GM23338 (cell line): ENCODE data around the gene ACOX3. TPM values are rescaled to one million over a fixed set of nuclear protein-coding genes. Genes with fewer than 3 reads are reported as not detected.

Experiments
- ATAC-seq: fragments of 200-7000 bp; cut with Tn5 transposase; 3 replicates; pipeline ENCODE4 v1.9.1; 2020
- DNase-seq: peaks from one replicate; pipeline ENCODE4 v3.0.0-alpha.2; 2015; ENCODE audit warnings: low spot score
- H2AFZ ChIP-seq: fragments of 200-600 bp; sonication (generic); 2 replicates; pipeline ENCODE4 v1.8.0; 2016; ENCODE audit warnings: antibody characterized with exemption, mild to moderate bottlenecking, moderate library complexity
- H3F3A ChIP-seq: fragments of 200-600 bp; sonication (generic); replicated peaks from 2 replicates; pipeline ENCODE4 v1.8.0; 2017; ENCODE audit warnings: antibody characterized with exemption, mixed run types, low read depth
- H3K27ac ChIP-seq: fragments of 200-600 bp; sonication (generic); 2 replicates; pipeline ENCODE4 v1.6.1; 2016; ENCODE audit warnings: low read depth
- H3K27me3 ChIP-seq: fragments of 200-600 bp; sonication (generic); 2 replicates; pipeline ENCODE4 v1.8.0; 2016; ENCODE audit warnings: mild to moderate bottlenecking, mixed run types, moderate library complexity; ENCODE audit not compliant: insufficient read depth
- H3K36me3 ChIP-seq: fragments of 200-600 bp; sonication (generic); 2 replicates; pipeline ENCODE4 v1.8.0; 2016; ENCODE audit warnings: mild to moderate bottlenecking; ENCODE audit not compliant: insufficient read depth
- H3K4me1 ChIP-seq: fragments of 200-600 bp; sonication (generic); 2 replicates; pipeline ENCODE4 v1.8.0; 2016; ENCODE audit warnings: mild to moderate bottlenecking, moderate library complexity; ENCODE audit not compliant: insufficient read depth
- H3K4me2 ChIP-seq: fragments of 200-600 bp; sonication (generic); 2 replicates; pipeline ENCODE4 v1.7.1; 2017; ENCODE audit warnings: mixed run types
- H3K4me3 ChIP-seq: fragments of 200-600 bp; sonication (generic); 2 replicates; pipeline ENCODE4 v1.6.1; 2016; ENCODE audit warnings: mixed run types
- H3K79me2 ChIP-seq: fragments of 200-600 bp; sonication (generic); replicated peaks from 2 replicates; pipeline ENCODE4 v1.8.0; 2017; ENCODE audit warnings: mild to moderate bottlenecking; ENCODE audit not compliant: insufficient read depth
- H3K9me2 ChIP-seq: fragments of 200-600 bp; sonication (generic); 2 replicates; pipeline ENCODE4 v1.8.0; 2017; ENCODE audit not compliant: insufficient read depth
- H4K20me1 ChIP-seq: fragments of 200-600 bp; sonication (generic); replicated peaks from 2 replicates; pipeline ENCODE4 v1.8.0; 2017; ENCODE audit warnings: mild to moderate bottlenecking; ENCODE audit not compliant: insufficient read depth
- H3K27ac Mint-ChIP-seq: 2 replicates; pipeline ENCODE4 v1.8.0; 2020; ENCODE audit warnings: inconsistent platforms, mild to moderate bottlenecking, moderate library complexity, mixed read lengths
- H3K27me3 Mint-ChIP-seq: 3 replicates; pipeline ENCODE4 v1.8.0; 2022; ENCODE audit warnings: low read depth, mild to moderate bottlenecking, moderate library complexity, mixed read lengths, inconsistent platforms; ENCODE audit not compliant: insufficient read depth, poor library complexity
- H3K36me3 Mint-ChIP-seq: 3 replicates; pipeline ENCODE4 v1.8.0; 2021; ENCODE audit warnings: low read depth, mild to moderate bottlenecking, inconsistent platforms, moderate library complexity, mixed read lengths
- H3K4me1 Mint-ChIP-seq: 3 replicates; pipeline ENCODE4 v1.8.0; 2020; ENCODE audit warnings: mild to moderate bottlenecking, inconsistent platforms, mixed read lengths
- H3K4me3 Mint-ChIP-seq: 3 replicates; pipeline ENCODE4 v1.8.0; 2021; ENCODE audit warnings: moderate library complexity, mild to moderate bottlenecking, inconsistent platforms, mixed read lengths
- H3K9me3 Mint-ChIP-seq: 3 replicates; pipeline ENCODE4 v1.8.0; 2020; ENCODE audit warnings: moderate library complexity, mild to moderate bottlenecking, inconsistent platforms, mixed read lengths
- CREB1 ChIP-seq: fragments of 250-450 bp; sonication (Bioruptor Pico); IDR thresholded peaks from 2 replicates; pipeline ENCODE4 v1.5.0; 2020; ENCODE audit warnings: low read depth, mild to moderate bottlenecking, moderate library complexity
- ETS1 ChIP-seq: IDR thresholded peaks from 2 replicates; pipeline ENCODE4 v1.6.1; 2016; ENCODE audit warnings: antibody characterized with exemption
- EZH2 ChIP-seq: fragments of 200-600 bp; sonication (generic); IDR thresholded peaks from one replicate; pipeline ENCODE4 v1.8.0; 2017; ENCODE audit warnings: antibody characterized with exemption, mild to moderate bottlenecking, low read depth; ENCODE audit not compliant: unreplicated experiment
- JUNB ChIP-seq: IDR thresholded peaks from one replicate; pipeline ENCODE4 v1.6.1; 2016; ENCODE audit warnings: antibody characterized with exemption; ENCODE audit not compliant: unreplicated experiment
- STAT1 ChIP-seq: IDR thresholded peaks from one replicate; pipeline ENCODE4 v1.6.1; 2016; ENCODE audit warnings: antibody characterized with exemption; ENCODE audit not compliant: unreplicated experiment
- ZNF114 ChIP-seq: fragments of 250-450 bp; sonication (Bioruptor Pico); IDR thresholded peaks from 2 replicates; pipeline ENCODE4 v1.5.0; 2020; ENCODE audit warnings: mild to moderate bottlenecking, moderate library complexity
- ZNF331 ChIP-seq: fragments of 250-450 bp; sonication (Bioruptor Pico); IDR thresholded peaks from 2 replicates; pipeline ENCODE4 v1.5.0; 2020; ENCODE audit warnings: low read depth, mild to moderate bottlenecking, moderate library complexity
- polyA plus RNA-seq: library from polyadenylated mRNA; unstranded; fragments of >200 nt; fragmentation: Nextera tagmentation; extraction: Ambion mirVana; gene quantifications from 2 replicates; pipeline ENCODE4 v1.2.1, GENCODE V29; 2016
- total RNA-seq: library from RNA; depleted of rRNA; stranded (reverse); fragments of >200 nt; shearing (Covaris generic); gene quantifications from 2 replicates; pipeline ENCODE4 v1.2.3, GENCODE V29; 2014
- TF ChIP-seq, protein P1 (sequence below), 2 experiments: fragments of 200-600 bp in 1 of 2; sonication (generic) in 1 of 2; conservative IDR thresholded peaks; 2 replicates each; pipeline versions ENCODE4 v1.5.1 to v1.6.1; 2016 to 2017; ENCODE audit warnings: antibody characterized with exemption in 2 of 2, low read depth in 2 of 2, mild to moderate bottlenecking in 2 of 2, moderate library complexity in 1 of 2
- TF ChIP-seq, protein P2 (sequence below): IDR thresholded peaks from one replicate; pipeline ENCODE4 v1.6.1; 2018; ENCODE audit warnings: antibody characterized with exemption; ENCODE audit not compliant: unreplicated experiment
- TF ChIP-seq, protein P3 (sequence below): fragments of 250-450 bp; sonication (Bioruptor Pico); IDR thresholded peaks from 2 replicates; pipeline ENCODE4 v1.5.0; 2020; ENCODE audit warnings: mild to moderate bottlenecking, moderate library complexity

ACOX3 gene
- total and polyA plus RNA-seq, 2 experiments from 2014 or later: 6.4 to 17.2 TPM

- Mint-ChIP-seq H3K27ac (peak overlapping the region; percentile 45), H3K4me3 (no peak overlapping the region), H3K27me3 (peaks cover 18% of the 10 kb centered on the region), H3K9me3 (no peaks in the 10 kb centered on the region), H3K4me1 (peaks cover 14% of the 10 kb centered on the region), H3K36me3 (no peaks in the 10 kb centered on the region; the same call in 2 of the 3 replicates)
- no peak overlapping the region for H3K27ac ChIP-seq
- ATAC-seq (peak; percentile 23), DNase-seq (no peak)
- no peak overlapping the region for H2AFZ ChIP-seq
- no peaks in the 10 kb centered on the region for H4K20me1 ChIP-seq
- H3K27me3 ChIP-seq: no peaks in the 10 kb centered on the region
- H3K79me2 ChIP-seq: no peaks in the 10 kb centered on the region
- no peaks in the 10 kb centered on the region for H3K36me3 ChIP-seq
- H3K4me1 ChIP-seq: no peaks in the 10 kb centered on the region
- H3K4me3 ChIP-seq: no peak overlapping the region
- TF ChIP-seq, protein P1, sequence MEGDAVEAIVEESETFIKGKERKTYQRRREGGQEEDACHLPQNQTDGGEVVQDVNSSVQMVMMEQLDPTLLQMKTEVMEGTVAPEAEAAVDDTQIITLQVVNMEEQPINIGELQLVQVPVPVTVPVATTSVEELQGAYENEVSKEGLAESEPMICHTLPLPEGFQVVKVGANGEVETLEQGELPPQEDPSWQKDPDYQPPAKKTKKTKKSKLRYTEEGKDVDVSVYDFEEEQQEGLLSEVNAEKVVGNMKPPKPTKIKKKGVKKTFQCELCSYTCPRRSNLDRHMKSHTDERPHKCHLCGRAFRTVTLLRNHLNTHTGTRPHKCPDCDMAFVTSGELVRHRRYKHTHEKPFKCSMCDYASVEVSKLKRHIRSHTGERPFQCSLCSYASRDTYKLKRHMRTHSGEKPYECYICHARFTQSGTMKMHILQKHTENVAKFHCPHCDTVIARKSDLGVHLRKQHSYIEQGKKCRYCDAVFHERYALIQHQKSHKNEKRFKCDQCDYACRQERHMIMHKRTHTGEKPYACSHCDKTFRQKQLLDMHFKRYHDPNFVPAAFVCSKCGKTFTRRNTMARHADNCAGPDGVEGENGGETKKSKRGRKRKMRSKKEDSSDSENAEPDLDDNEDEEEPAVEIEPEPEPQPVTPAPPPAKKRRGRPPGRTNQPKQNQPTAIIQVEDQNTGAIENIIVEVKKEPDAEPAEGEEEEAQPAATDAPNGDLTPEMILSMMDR (conservative IDR thresholded peaks at IDR 0.05; ENCODE audit: low read depth in 2 of 2): no peak
- TF ChIP-seq ZNF114 (no peak), JUNB (no peak), CREB1 (no peak), ETS1 (no peak), EZH2 (no peak), STAT1 (no peak), ZNF331 (CRISPR knock-in tag) (no peak)
- TF ChIP-seq, protein P2, sequence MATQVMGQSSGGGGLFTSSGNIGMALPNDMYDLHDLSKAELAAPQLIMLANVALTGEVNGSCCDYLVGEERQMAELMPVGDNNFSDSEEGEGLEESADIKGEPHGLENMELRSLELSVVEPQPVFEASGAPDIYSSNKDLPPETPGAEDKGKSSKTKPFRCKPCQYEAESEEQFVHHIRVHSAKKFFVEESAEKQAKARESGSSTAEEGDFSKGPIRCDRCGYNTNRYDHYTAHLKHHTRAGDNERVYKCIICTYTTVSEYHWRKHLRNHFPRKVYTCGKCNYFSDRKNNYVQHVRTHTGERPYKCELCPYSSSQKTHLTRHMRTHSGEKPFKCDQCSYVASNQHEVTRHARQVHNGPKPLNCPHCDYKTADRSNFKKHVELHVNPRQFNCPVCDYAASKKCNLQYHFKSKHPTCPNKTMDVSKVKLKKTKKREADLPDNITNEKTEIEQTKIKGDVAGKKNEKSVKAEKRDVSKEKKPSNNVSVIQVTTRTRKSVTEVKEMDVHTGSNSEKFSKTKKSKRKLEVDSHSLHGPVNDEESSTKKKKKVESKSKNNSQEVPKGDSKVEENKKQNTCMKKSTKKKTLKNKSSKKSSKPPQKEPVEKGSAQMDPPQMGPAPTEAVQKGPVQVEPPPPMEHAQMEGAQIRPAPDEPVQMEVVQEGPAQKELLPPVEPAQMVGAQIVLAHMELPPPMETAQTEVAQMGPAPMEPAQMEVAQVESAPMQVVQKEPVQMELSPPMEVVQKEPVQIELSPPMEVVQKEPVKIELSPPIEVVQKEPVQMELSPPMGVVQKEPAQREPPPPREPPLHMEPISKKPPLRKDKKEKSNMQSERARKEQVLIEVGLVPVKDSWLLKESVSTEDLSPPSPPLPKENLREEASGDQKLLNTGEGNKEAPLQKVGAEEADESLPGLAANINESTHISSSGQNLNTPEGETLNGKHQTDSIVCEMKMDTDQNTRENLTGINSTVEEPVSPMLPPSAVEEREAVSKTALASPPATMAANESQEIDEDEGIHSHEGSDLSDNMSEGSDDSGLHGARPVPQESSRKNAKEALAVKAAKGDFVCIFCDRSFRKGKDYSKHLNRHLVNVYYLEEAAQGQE: no peak
- TF ChIP-seq, protein P3, sequence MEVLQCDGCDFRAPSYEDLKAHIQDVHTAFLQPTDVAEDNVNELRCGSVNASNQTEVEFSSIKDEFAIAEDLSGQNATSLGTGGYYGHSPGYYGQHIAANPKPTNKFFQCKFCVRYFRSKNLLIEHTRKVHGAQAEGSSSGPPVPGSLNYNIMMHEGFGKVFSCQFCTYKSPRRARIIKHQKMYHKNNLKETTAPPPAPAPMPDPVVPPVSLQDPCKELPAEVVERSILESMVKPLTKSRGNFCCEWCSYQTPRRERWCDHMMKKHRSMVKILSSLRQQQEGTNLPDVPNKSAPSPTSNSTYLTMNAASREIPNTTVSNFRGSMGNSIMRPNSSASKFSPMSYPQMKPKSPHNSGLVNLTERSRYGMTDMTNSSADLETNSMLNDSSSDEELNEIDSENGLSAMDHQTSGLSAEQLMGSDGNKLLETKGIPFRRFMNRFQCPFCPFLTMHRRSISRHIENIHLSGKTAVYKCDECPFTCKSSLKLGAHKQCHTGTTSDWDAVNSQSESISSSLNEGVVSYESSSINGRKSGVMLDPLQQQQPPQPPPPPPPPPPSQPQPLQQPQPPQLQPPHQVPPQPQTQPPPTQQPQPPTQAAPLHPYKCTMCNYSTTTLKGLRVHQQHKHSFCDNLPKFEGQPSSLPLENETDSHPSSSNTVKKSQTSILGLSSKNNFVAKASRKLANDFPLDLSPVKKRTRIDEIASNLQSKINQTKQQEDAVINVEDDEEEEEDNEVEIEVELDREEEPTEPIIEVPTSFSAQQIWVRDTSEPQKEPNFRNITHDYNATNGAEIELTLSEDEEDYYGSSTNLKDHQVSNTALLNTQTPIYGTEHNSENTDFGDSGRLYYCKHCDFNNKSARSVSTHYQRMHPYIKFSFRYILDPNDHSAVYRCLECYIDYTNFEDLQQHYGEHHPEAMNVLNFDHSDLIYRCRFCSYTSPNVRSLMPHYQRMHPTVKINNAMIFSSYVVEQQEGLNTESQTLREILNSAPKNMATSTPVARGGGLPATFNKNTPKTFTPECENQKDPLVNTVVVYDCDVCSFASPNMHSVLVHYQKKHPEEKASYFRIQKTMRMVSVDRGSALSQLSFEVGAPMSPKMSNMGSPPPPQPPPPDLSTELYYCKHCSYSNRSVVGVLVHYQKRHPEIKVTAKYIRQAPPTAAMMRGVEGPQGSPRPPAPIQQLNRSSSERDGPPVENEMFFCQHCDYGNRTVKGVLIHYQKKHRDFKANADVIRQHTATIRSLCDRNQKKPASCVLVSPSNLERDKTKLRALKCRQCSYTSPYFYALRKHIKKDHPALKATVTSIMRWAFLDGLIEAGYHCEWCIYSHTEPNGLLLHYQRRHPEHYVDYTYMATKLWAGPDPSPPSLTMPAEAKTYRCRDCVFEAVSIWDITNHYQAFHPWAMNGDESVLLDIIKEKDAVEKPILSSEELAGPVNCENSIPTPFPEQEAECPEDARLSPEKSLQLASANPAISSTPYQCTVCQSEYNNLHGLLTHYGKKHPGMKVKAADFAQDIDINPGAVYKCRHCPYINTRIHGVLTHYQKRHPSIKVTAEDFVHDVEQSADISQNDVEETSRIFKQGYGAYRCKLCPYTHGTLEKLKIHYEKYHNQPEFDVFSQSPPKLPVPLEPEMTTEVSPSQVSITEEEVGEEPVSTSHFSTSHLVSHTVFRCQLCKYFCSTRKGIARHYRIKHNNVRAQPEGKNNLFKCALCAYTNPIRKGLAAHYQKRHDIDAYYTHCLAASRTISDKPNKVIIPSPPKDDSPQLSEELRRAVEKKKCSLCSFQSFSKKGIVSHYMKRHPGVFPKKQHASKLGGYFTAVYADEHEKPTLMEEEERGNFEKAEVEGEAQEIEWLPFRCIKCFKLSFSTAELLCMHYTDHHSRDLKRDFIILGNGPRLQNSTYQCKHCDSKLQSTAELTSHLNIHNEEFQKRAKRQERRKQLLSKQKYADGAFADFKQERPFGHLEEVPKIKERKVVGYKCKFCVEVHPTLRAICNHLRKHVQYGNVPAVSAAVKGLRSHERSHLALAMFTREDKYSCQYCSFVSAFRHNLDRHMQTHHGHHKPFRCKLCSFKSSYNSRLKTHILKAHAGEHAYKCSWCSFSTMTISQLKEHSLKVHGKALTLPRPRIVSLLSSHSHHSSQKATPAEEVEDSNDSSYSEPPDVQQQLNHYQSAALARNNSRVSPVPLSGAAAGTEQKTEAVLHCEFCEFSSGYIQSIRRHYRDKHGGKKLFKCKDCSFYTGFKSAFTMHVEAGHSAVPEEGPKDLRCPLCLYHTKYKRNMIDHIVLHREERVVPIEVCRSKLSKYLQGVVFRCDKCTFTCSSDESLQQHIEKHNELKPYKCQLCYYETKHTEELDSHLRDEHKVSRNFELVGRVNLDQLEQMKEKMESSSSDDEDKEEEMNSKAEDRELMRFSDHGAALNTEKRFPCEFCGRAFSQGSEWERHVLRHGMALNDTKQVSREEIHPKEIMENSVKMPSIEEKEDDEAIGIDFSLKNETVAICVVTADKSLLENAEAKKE (CRISPR knock-in tag): no peak
- no peaks in the 10 kb centered on the region for H3F3A ChIP-seq
- no peak overlapping the region for H3K4me2 ChIP-seq
- H3K9me2 ChIP-seq: no peaks in the 10 kb centered on the region
These were observed 64.0 kb downstream of the ACOX3 start for GRCh38 chr4:8376361-8377102.
